SU-DHL-6 (cell line): ENCODE measurements around the gene GDF10.

Experiments
- EZH2phosphoT487 ChIP-seq: fragments of 200-600 bp; sonication (generic), shearing (Covaris generic); conservative IDR thresholded peaks from 2 replicates; pipeline ENCODE4 v1.6.1; 2018; ENCODE audit warnings: mild to moderate bottlenecking, antibody characterized with exemption, low read length, moderate library complexity, mixed read lengths
- TF ChIP-seq, protein P1 (sequence below): fragments of 200-600 bp; sonication (generic); IDR thresholded peaks from one replicate; pipeline ENCODE4 v1.5.1; 2017; ENCODE audit warnings: antibody characterized with exemption, mild to moderate bottlenecking, low read length, moderate library complexity; ENCODE audit not compliant: insufficient read depth, poor library complexity, severe bottlenecking

DNA sequence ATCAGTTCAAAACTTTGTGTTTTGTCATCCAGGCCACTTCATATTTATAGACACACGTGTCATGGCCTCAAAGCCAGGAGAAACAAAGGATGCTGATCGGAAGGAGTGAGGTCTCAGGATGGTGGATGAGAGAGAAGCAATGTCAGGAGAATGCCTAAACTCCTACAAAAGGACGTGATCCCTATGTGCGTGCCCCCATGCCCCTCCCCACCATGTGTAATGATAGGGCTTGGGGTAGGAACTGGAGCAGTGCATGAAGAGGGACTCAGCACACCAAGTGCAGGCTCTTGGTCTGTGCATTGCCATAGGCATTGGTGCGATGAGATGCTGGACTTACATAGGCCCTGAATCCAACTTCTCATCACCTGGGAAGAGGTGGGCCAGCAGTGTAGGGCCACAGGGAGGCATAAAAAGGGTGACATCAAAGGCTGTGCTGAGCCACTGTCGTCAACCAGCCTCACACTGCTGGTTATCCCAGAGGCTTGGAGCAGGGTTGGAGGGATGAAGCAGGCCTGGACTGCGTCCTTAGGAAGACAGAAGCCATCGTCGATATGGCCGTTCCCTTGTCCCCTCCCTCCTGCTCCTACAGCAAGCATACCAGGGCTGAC lies 46.9 kb upstream of the GDF10 start:
- TF ChIP-seq, protein P1, sequence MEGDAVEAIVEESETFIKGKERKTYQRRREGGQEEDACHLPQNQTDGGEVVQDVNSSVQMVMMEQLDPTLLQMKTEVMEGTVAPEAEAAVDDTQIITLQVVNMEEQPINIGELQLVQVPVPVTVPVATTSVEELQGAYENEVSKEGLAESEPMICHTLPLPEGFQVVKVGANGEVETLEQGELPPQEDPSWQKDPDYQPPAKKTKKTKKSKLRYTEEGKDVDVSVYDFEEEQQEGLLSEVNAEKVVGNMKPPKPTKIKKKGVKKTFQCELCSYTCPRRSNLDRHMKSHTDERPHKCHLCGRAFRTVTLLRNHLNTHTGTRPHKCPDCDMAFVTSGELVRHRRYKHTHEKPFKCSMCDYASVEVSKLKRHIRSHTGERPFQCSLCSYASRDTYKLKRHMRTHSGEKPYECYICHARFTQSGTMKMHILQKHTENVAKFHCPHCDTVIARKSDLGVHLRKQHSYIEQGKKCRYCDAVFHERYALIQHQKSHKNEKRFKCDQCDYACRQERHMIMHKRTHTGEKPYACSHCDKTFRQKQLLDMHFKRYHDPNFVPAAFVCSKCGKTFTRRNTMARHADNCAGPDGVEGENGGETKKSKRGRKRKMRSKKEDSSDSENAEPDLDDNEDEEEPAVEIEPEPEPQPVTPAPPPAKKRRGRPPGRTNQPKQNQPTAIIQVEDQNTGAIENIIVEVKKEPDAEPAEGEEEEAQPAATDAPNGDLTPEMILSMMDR: no peak
- TF ChIP-seq EZH2phosphoT487: no peak
